GM18870 (cell line): ENCODE data around the gene KLRC2.
"Not testable (repeated sequence)": the region's sequence is repeated elsewhere in the genome, so short reads cannot be mapped to it uniquely, and the experiment has no call there.

Experiments
- ATAC-seq: cut with Tn5 transposase; IDR thresholded peaks from one replicate; pipeline ENCODE4 v1.9.1; 2021; ENCODE audit warnings: moderate library complexity; ENCODE audit not compliant: unreplicated experiment

KLRC2 gene

DNA sequence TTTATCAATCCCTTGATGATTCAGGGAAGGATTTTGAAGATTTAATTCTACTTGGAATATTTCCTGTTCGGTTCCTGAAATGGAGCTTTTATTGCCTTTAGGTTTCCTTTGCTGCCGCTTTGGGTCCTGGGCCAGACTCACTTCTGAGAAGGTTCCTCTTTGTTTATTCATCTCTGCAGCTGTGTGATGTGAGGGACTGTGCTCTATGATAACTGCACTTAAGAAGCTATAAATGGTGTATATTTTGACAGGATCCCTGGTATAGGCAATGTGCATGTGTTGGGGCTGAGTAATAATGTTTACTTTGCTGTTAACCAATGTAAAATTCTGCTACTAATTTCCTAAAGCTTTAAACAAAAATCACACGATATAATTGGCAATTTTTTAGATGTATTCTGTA lies at the start of gene KLRC2:
Gene KLRC2, minus strand, starts transcription at position 195 of the 400 bp plus-strand sequence. Its CDS starts 24 bp downstream, at position 171.
- not testable (repeated sequence) for ATAC-seq

DNA sequence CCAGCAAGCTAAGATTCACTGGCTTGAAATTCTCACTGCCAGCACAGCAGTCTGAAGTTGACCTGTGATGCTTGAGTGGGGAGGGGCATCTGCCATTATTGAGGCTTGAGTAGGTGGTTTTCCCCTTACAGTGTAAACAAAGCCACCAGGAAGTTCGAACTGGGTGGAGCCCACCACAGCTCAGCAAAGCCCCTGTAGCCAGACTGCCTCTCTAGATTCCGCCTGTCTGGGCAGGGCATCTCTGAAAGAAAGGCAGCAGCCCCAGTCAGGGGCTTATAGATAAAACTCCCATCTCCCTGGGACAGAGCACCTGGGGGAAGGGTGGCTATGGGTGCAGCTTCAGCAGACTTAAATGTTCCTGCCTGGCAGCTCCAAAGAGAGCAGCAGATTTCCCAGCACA lies 46.1 kb upstream of the KLRC2 start:
- ATAC-seq, result not testable (repeated sequence)

- ATAC-seq, result not testable (repeated sequence)
These were observed 37.0 kb upstream of the KLRC2 start for GRCh38 chr12:10472808-10473207.

DNA sequence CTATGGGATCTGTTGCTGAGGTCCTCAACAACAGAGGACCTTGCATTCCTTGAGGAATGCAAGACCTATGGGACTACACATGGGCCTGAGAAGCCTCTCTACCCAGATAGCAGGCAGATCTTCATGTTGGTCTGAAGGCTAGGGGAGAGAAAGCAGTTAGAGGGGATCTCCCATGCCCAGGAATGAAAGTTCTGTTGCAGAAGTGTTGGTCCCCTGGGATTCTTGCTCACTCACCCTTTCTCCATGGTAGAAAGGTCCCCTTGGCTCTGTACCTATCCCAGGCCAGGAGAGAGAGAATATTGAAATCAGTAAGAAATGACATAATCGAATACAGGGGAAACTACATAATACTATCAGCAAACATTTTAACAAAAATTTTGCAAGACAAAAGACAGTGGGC lies 33.9 kb upstream of the KLRC2 start:
- ATAC-seq, result no peak

DNA sequence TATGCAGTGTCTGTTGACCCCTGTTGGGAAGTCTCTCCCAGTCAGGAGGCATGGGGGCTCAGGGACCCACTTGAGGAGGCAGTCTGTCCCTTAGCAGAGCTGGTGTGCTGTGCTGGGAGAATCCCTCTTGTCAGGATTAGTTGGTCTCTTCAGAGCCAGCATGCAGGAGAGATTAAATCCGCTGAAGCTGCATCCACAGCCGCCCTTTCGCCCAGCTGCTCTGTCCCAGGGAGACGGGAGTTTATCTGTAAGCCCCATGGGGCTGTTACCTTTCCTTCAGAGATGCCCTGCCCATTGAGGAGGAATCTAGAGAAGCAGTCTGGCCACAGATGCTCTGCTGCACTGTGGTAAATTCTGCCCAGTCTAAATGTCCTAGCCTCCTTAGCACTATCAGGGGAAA lies 30.5 kb upstream of the KLRC2 start:
- no peak for ATAC-seq

DNA sequence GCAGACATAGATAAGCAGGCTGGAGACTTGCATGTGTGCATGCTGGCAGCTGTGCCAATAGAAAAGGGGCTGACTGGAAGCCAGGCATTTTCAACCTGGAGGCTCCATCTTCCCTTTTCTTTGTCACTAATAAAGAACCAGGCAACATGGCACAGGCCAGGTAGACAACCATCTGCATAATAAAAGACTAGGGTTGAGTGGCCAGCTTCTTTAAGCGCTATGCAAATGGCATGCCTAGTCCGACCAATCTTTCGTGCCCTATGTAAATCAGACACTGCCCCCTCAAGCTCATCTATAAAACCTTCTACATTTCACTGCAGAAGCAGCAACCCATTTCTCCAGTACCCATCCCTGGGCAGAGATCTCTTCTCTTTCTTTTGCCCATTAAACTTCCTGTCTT lies 21.9 kb upstream of the KLRC2 start:
- ATAC-seq, result no peak

GRCh38 chr12:10456856-10457255 lies 21.0 kb upstream of the KLRC2 start:
- no peak for ATAC-seq

DNA sequence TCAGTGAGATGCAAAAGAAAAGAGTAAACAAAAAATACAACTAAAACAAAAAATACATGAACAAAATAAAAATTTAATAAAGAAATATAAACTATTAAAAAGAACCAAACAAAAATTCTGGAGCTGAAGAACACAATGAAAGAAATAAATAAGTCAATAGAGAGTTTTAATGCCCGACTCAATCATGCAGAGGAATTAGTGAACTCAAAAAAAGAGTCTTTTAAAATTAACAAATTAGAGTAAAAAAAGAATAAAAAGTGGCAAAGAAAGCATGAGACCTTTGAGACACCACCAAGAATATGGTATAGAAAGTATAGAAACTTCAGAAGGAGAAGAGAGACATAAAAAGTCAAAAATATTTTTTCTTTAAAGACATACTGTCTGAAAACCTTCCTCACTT lies 20.0 kb upstream of the KLRC2 start:
- ATAC-seq, result no peak

DNA sequence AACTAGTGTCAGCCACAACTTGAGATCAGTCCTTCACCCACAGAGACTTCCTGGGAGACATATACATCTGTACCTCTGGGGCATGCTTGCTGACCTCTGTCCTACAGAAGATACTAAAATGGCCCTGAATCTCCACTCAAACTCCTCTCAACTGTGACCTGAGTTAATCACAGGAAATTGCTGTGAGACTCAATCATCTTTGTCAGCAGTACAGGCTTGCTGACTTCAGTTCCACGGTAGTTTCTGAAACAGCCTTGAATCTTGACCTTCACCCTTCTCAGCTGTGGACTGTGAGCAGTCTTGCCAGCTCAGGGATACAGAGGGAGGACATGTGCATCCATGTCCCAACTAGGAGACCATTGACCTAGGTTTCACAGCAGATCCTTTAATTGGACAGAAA lies 18.7 kb upstream of the KLRC2 start:
- ATAC-seq, result no peak

GRCh38 chr12:10453156-10453555 lies 17.3 kb upstream of the KLRC2 start, which contains the start of gene KLRC1:
TSS of gene KLRC1 (minus strand) at chr12:10453377. CDS start at chr12:10451156, 2,221 bp downstream.
- no peak for ATAC-seq

GRCh38 chr12:10448236-10448635 lies 12.4 kb upstream of the KLRC2 start:
- no peak for ATAC-seq

- not testable (repeated sequence) for ATAC-seq
These were observed 10.2 kb upstream of the KLRC2 start for GRCh38 chr12:10446052-10446451.

GRCh38 chr12:10441144-10441543 lies 5.3 kb upstream of the KLRC2 start:
- not testable (repeated sequence) for ATAC-seq

DNA sequence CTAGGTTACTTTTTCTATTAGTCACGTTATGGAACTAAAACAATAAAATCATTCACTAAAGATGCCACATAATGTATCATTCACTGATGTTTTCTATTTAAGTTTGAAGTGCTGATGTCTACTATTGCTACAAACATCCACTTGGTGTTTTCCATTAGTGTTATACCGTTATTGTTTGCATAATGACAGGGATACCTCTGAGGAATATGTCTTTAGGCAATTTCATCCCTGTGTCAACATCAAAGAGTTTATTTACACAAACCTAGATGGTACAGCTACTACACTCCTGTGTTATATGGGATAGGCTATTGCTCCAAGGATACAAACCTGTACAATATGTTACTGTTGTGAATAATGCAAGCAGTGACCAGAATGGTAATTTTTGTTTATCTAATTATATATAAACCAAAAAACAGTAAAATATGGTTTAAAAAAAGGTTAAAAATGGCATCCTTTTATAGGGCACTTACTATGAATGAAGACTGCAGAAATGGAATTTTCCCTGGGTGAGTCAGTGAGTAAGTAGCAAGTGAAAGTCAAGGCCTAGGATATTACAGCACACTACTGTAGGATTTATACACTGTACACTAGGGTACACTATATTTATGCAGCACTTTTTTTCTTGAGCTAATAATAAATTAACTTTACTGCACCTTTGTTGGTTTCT lies 3.9 kb upstream of the KLRC2 start:
- ATAC-seq, result not testable (repeated sequence)

GRCh38 chr12:10437601-10438000 lies 1.8 kb upstream of the KLRC2 start:
- not testable (repeated sequence) for ATAC-seq

- not testable (repeated sequence) for ATAC-seq
These were observed 5.2 kb downstream of the KLRC2 start for GRCh38 chr12:10430623-10431022.

DNA sequence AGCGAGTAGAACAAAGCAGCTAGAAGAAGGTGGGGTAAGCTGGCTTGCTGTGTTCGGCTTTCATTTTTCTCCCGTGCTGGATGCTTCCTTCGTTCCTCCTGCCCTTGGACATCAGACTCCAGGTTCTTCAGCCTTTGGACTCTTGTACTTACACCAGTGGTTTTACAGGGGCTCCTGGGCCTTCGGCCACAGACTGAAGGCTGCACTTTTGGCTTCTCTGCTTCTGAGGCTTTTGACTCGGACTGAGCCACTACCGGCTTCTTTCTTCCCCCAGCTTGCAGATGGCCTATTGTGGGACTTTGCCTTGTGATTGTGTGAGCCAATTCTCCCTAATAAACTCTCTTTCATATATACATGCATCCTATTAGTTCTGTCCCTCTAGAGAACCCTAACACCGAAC lies 9.9 kb downstream of the KLRC2 start:
- ATAC-seq, result not testable (repeated sequence)

DNA sequence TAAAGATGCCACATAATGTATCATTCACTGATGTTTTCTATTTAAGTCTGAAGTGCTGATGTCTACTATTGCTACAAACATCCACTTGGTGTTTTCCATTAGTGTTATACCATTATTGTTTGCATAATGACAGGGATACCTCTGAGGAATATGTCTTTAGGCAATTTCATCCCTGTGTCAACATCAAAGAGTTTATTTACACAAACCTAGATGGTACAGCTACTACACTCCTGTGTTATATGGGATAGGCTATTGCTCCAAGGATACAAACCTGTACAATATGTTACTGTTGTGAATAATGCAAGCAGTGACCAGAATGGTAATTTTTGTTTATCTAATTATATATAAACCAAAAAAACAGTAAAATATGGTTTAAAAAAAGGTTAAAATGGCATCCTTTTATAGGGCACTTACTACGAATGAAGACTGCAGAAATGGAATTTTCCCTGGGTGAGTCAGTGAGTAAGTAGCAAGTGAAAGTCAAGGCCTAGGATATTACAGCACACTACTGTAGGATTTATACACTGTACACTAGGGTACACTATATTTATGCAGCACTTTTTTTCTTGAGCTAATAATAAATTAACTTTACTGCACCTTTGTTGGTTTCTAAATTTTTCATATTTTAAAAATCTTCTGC lies 11.4 kb downstream of the KLRC2 start:
- not testable (repeated sequence) for ATAC-seq

GRCh38 chr12:10422159-10422558 lies 13.7 kb downstream of the KLRC2 start:
- ATAC-seq, result not testable (repeated sequence)

DNA sequence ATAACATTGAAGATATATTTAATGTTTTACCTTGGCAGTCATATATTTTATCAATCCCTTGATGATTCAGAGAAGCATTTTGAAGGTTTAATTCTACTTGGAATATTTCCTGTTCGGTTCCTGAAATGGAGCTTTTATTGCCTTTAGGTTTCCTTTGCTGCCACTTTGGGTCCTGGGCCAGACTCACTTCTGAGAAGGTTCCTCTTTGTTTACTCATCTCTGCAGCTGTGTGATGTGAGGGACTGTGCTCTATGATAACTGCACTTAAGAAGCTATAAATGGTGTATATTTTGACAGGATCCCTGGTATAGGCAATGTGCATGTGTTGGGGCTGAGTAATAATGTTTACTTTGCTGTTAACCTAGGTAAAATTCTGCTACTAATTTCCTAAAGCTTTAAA lies 15.5 kb downstream of the KLRC2 start, which contains the start of gene KLRC3:
Gene KLRC3, minus strand, starts transcription at position 262 of the 400 bp plus-strand sequence. Its CDS starts 45 bp downstream, at position 217.
- not testable (repeated sequence) for ATAC-seq

DNA sequence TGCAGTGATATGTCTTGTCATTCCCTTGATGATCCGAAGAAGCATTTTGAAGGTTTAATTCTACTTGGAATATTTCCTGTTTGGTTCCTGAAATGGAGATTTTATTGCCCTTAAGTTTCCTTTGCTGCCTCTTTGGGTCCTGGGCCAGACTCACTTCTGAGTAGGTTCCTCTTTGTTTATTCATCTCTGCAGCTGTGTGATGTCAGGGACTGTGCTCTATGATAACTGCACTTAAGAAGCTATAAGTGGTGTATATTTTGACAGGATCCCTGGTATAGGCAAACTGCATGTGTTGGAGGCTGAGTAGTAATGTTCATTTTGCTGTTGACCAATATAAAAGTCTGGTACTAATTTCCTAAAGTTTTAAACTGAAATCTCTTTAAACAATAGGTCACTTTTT lies 26.4 kb downstream of the KLRC2 start, which contains the start of gene KLRC4:
Gene KLRC4, minus strand, starts transcription at position 366 of the 400 bp plus-strand sequence. Its CDS starts 182 bp downstream, at position 184.
- no peak for ATAC-seq

- ATAC-seq, result no peak
These were observed 27.0 kb downstream of the KLRC2 start for GRCh38 chr12:10408842-10409241.
